ENCODE results near the gene TCFL5. TPM values are rescaled to one million over a fixed set of nuclear protein-coding genes. Genes with fewer than 3 reads are reported as not detected.

Gene TCFL5
- total RNA-seq, 2 experiments from 2014 or later, result 5.4 to 5.8 TPM

- DNase-seq, result no peak
- H3K36me3 Mint-ChIP-seq, result peaks cover 18% of the 10 kb centered on the region
- H3K4me1 Mint-ChIP-seq, result peaks cover 28% of the 10 kb centered on the region
- H3K27ac Mint-ChIP-seq, result peak overlapping the region; percentile 92
- H3K4me3 Mint-ChIP-seq, result peak overlapping the region; percentile 83
- H3K9me3 Mint-ChIP-seq, result no peaks in the 10 kb centered on the region
- H3K27me3 Mint-ChIP-seq, result no peaks in the 10 kb centered on the region
Observed at GRCh38 chr20:62804021-62804626, 57.5 kb downstream of the TCFL5 start.

GRCh38 chr20:62802026-62802712 is 59.5 kb downstream of the TCFL5 start:
- H3K4me3 Mint-ChIP-seq, result no peak overlapping the region
- no peaks in the 10 kb centered on the region for H3K27me3 Mint-ChIP-seq
- no peak overlapping the region for H3K27ac Mint-ChIP-seq
- peaks cover 20% of the 10 kb centered on the region for H3K36me3 Mint-ChIP-seq
- peaks cover 24% of the 10 kb centered on the region for H3K4me1 Mint-ChIP-seq
- H3K9me3 Mint-ChIP-seq, result no peaks in the 10 kb centered on the region
- no peak for DNase-seq

- Mint-ChIP-seq H3K4me3 (no peak overlapping the region), H3K9me3 (no peaks in the 10 kb centered on the region), H3K4me1 (peaks cover 21% of the 10 kb centered on the region), H3K27ac (no peak overlapping the region), H3K36me3 (peaks cover 19% of the 10 kb centered on the region), H3K27me3 (no peaks in the 10 kb centered on the region)
- DNase-seq, result no peak
Observed at GRCh38 chr20:62801284-62802010, 60.2 kb downstream of the TCFL5 start.

- Mint-ChIP-seq H3K4me3 (no peak overlapping the region), H3K27ac (no peak overlapping the region), H3K27me3 (no peaks in the 10 kb centered on the region), H3K36me3 (peaks cover 15% of the 10 kb centered on the region), H3K9me3 (no peaks in the 10 kb centered on the region), H3K4me1 (peaks cover 18% of the 10 kb centered on the region)
- no peak for DNase-seq
Observed at GRCh38 chr20:62800314-62801259, 61.0 kb downstream of the TCFL5 start.

GRCh38 chr20:62799873-62800272 is 61.7 kb downstream of the TCFL5 start:
- peaks cover 18% of the 10 kb centered on the region for H3K4me1 Mint-ChIP-seq
- no peak overlapping the region for H3K27ac Mint-ChIP-seq
- DNase-seq, result no peak
- H3K27me3 Mint-ChIP-seq, result no peaks in the 10 kb centered on the region
- H3K9me3 Mint-ChIP-seq, result no peaks in the 10 kb centered on the region
- peaks cover 13% of the 10 kb centered on the region for H3K36me3 Mint-ChIP-seq
- H3K4me3 Mint-ChIP-seq, result no peak overlapping the region

GRCh38 chr20:62799459-62799858 is 62.2 kb downstream of the TCFL5 start:
- peaks cover 11% of the 10 kb centered on the region for H3K36me3 Mint-ChIP-seq
- no peak overlapping the region for H3K27ac Mint-ChIP-seq
- no peaks in the 10 kb centered on the region for H3K27me3 Mint-ChIP-seq
- no peaks in the 10 kb centered on the region for H3K9me3 Mint-ChIP-seq
- H3K4me3 Mint-ChIP-seq, result no peak overlapping the region
- no peak for DNase-seq
- peaks cover 22% of the 10 kb centered on the region for H3K4me1 Mint-ChIP-seq

- DNase-seq, result no peak
- H3K27ac Mint-ChIP-seq, result no peak overlapping the region
Observed at GRCh38 chr20:62799036-62799435, 62.6 kb downstream of the TCFL5 start.

GRCh38 chr20:62797671-62798532 is 63.7 kb downstream of the TCFL5 start:
- Mint-ChIP-seq H3K4me3 (peak overlapping the region; percentile 91), H3K36me3 (peaks cover 11% of the 10 kb centered on the region), H3K27me3 (no peaks in the 10 kb centered on the region), H3K4me1 (peaks cover 26% of the 10 kb centered on the region), H3K9me3 (no peaks in the 10 kb centered on the region), H3K27ac (peak overlapping the region; percentile 87)
- no peak for DNase-seq

More at GRCh38 chr20:62799036-62799435, 62.6 kb downstream of the TCFL5 start:
- H3K4me1 Mint-ChIP-seq, result peaks cover 19% of the 10 kb centered on the region
- H3K27me3 Mint-ChIP-seq, result no peaks in the 10 kb centered on the region
- peaks cover 11% of the 10 kb centered on the region for H3K36me3 Mint-ChIP-seq
- H3K9me3 Mint-ChIP-seq, result no peaks in the 10 kb centered on the region
- no peak overlapping the region for H3K4me3 Mint-ChIP-seq

GRCh38 chr20:62796699-62797491 is 64.7 kb downstream of the TCFL5 start:
- no peak for DNase-seq
- peaks cover 11% of the 10 kb centered on the region for H3K36me3 Mint-ChIP-seq
- H3K4me1 Mint-ChIP-seq, result peaks cover 28% of the 10 kb centered on the region
- H3K27me3 Mint-ChIP-seq, result no peaks in the 10 kb centered on the region
- H3K27ac Mint-ChIP-seq, result peak overlapping the region; percentile 87
- H3K9me3 Mint-ChIP-seq, result no peaks in the 10 kb centered on the region
- peak overlapping the region; percentile 91 for H3K4me3 Mint-ChIP-seq

- peaks cover 36% of the 10 kb centered on the region for H3K4me1 Mint-ChIP-seq
- H3K27ac Mint-ChIP-seq, result peak overlapping the region; percentile 85
- H3K9me3 Mint-ChIP-seq, result no peaks in the 10 kb centered on the region
- H3K4me3 Mint-ChIP-seq, result peak overlapping the region; percentile 84
- DNase-seq, result peak; percentile 85
- peaks cover 11% of the 10 kb centered on the region for H3K36me3 Mint-ChIP-seq
- no peaks in the 10 kb centered on the region for H3K27me3 Mint-ChIP-seq
Observed at GRCh38 chr20:62795023-62795761, 66.4 kb downstream of the TCFL5 start.

- H3K27ac Mint-ChIP-seq, result peak overlapping the region; percentile 85
- peaks cover 36% of the 10 kb centered on the region for H3K4me1 Mint-ChIP-seq
- peak overlapping the region; percentile 84 for H3K4me3 Mint-ChIP-seq
- H3K36me3 Mint-ChIP-seq, result peaks cover 7% of the 10 kb centered on the region
- peak; percentile 97 for DNase-seq
- no peaks in the 10 kb centered on the region for H3K27me3 Mint-ChIP-seq
- no peaks in the 10 kb centered on the region for H3K9me3 Mint-ChIP-seq
Observed at GRCh38 chr20:62794007-62794724, 67.5 kb downstream of the TCFL5 start.

- Mint-ChIP-seq H3K4me1 (peaks cover 36% of the 10 kb centered on the region), H3K27me3 (no peaks in the 10 kb centered on the region), H3K9me3 (no peaks in the 10 kb centered on the region), H3K36me3 (peaks cover 5% of the 10 kb centered on the region), H3K4me3 (peak overlapping the region; percentile 59), H3K27ac (peak overlapping the region; percentile 84)
- no peak for DNase-seq
Observed at GRCh38 chr20:62793757-62794006, 67.9 kb downstream of the TCFL5 start.

Data from activated naive CD8-positive, alpha-beta T cell treated with anti-CD3 and anti-CD28 coated beads for 36 hours (primary cell).